Mesothelial cell of epicardium (in vitro differentiated cells): Measurements from ENCODE around the gene DENND11. TPM values are rescaled to one million over a fixed set of nuclear protein-coding genes. Genes with fewer than 3 reads are reported as not detected.

Experiments used
- DNase-seq, 2 experiments: peaks; one replicate each; pipeline ENCODE4 v3.0.0; 2021; ENCODE audit warnings: low spot score in 2 of 2; ENCODE audit not compliant: unreplicated experiment in 2 of 2
- H3K27ac Mint-ChIP-seq: 2 replicates; pipeline ENCODE4 v1.8.0; 2021; ENCODE audit warnings: mixed read lengths
- H3K27me3 Mint-ChIP-seq: 2 replicates; pipeline ENCODE4 v1.8.0; 2021; ENCODE audit warnings: low read depth, mixed read lengths
- H3K36me3 Mint-ChIP-seq: 2 replicates; pipeline ENCODE4 v1.8.0; 2021; ENCODE audit warnings: mixed read lengths
- H3K4me1 Mint-ChIP-seq: 2 replicates; pipeline ENCODE4 v1.8.0; 2021; ENCODE audit warnings: mixed read lengths
- H3K4me3 Mint-ChIP-seq: 2 replicates; pipeline ENCODE4 v1.8.0; 2021; ENCODE audit warnings: mild to moderate bottlenecking, moderate library complexity, mixed read lengths
- H3K9me3 Mint-ChIP-seq: 2 replicates; pipeline ENCODE4 v1.8.0; 2021; ENCODE audit warnings: mixed read lengths
- total RNA-seq: library from RNA; stranded (reverse); gene quantifications from 3 replicates; pipeline ENCODE4 v1.2.1, GENCODE V29; 2021
- TF ChIP-seq, protein P1 (sequence below): fragments of 200-600 bp; sonication (generic); IDR thresholded peaks from one replicate; pipeline ENCODE4 v1.5.0; 2021; ENCODE audit warnings: antibody characterized with exemption; ENCODE audit not compliant: unreplicated experiment

The DENND11 gene
- total RNA-seq, 1 donor from 2014 or later, result 22.7 TPM

DNA sequence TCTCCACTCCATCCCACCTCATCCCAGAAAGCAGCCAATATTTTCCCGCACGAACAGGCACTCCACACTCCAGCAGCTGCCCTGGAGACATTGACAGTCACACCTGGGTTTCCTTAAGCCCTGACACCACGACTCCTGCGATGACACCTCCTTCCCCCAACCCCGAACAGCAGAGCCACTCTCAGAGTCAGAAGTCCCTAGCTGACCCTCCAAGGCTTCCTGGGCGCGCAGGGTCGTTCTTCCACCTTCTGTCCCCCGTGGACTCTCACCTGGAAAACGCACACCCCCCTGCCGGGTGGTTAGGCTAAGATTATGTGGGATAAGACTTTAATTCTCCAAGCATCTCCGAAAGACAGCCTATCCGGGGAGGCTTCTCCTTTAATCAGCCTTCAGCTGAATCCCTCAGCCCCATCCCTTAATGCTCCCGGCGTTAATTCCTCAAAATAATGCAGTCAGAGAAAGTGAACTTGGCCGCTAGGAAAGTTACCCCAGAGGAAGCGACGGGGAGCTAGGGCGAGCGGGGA lies 1.1 kb downstream of the DENND11 start:
- no peaks in the 10 kb centered on the region for H3K36me3 Mint-ChIP-seq
- H3K9me3 Mint-ChIP-seq, result no peaks in the 10 kb centered on the region
- H3K4me1 Mint-ChIP-seq, result peaks cover 16% of the 10 kb centered on the region
- peaks cover 8% of the 10 kb centered on the region for H3K27me3 Mint-ChIP-seq
- DNase-seq, result no peak
- TF ChIP-seq, protein P1, sequence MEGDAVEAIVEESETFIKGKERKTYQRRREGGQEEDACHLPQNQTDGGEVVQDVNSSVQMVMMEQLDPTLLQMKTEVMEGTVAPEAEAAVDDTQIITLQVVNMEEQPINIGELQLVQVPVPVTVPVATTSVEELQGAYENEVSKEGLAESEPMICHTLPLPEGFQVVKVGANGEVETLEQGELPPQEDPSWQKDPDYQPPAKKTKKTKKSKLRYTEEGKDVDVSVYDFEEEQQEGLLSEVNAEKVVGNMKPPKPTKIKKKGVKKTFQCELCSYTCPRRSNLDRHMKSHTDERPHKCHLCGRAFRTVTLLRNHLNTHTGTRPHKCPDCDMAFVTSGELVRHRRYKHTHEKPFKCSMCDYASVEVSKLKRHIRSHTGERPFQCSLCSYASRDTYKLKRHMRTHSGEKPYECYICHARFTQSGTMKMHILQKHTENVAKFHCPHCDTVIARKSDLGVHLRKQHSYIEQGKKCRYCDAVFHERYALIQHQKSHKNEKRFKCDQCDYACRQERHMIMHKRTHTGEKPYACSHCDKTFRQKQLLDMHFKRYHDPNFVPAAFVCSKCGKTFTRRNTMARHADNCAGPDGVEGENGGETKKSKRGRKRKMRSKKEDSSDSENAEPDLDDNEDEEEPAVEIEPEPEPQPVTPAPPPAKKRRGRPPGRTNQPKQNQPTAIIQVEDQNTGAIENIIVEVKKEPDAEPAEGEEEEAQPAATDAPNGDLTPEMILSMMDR, result no peak
- H3K27ac Mint-ChIP-seq, result peak overlapping the region; percentile 1
- H3K4me3 Mint-ChIP-seq, result peak overlapping the region; percentile 71

DNA sequence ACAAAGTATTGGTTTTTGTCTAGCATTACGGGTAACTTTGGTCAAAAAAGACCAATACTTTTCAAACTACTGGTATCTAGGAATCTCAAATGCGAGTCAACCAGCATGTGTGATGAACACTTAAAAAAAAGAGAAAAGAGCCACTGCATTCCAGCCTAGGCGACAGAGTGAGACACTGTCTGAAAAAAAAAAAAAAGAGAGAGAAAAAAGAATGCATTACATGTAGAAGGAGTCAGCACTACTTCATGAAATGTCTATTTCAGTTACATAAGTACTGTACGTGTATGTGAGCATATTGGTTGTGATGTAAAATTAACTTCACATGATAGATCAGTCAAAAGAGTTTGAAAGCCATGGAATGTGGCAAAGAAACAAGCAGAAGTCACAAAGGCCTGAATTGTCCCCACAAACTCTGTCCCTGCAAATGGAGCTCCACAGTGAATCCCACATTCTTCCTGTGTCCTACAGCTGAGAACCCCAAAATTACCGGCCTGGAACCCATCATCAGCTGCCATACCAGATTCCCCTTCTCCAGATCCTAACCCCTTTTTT lies 1.6 kb downstream of the DENND11 start:
- Mint-ChIP-seq H3K4me1 (peaks cover 16% of the 10 kb centered on the region), H3K27ac (peak overlapping the region; percentile 1), H3K9me3 (no peaks in the 10 kb centered on the region), H3K27me3 (peaks cover 8% of the 10 kb centered on the region), H3K36me3 (no peaks in the 10 kb centered on the region), H3K4me3 (peak overlapping the region; percentile 71)
- TF ChIP-seq, protein P1, result no peak
- no peak for DNase-seq

DNA sequence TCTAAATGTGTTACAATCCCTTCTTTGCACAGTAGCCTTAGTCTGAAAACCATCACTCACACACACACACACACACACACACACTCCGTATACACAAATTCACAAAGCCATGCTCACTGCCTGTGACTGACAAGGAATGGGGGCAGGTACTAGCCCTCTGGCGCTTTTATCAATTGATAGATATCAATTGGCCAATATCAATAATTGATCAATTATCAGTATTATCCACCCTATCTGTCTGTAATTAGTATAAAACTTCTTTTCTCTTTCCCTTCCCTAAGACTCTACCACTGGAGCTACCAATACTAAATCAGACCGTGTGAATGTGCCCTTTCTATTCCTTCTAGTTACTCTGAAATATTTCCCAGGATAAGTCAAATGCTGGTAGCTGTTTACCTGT lies 2.1 kb downstream of the DENND11 start:
- Mint-ChIP-seq H3K4me1 (peaks cover 16% of the 10 kb centered on the region), H3K4me3 (no peak overlapping the region), H3K36me3 (no peaks in the 10 kb centered on the region)

DNA sequence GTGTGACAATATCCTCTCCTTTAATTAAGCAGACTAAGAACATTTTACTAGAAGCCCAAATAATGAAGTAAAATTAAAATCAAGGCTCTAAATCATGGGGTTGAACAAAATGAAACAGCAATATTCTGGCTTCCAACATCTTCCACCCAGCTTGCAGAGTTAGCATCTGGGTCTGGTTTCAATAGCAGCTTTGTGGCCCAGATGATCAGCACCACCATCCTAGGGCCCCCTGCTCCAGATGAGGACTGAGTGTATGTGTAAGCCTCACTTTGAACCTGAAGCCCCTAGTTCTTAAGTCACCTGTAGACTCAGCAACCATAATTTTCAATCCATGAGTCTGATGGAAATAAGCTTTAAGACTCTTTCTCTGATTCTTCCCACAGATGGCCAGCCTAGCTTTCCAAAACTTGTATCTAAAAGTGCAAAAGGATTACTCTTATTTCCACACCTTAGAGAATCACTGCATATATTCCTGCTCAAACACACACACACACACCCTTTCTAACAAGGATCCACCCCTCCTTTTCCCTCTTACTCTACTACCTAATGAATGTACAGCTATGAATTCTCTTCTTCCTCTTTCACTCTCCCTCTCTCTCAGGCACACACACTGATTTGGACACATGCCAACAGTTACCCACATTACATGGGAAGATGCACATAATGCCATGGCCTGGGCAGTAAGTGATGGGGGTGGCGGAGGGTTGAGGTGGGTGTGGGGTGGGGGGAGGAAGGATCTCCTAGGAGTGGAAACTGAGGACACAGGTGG lies 3.5 kb downstream of the DENND11 start:
- DNase-seq, result no peak

More for the DNA sequence above, 2.1 kb downstream of the DENND11 start:
- DNase-seq, result no peak
- peaks cover 8% of the 10 kb centered on the region for H3K27me3 Mint-ChIP-seq
- H3K27ac Mint-ChIP-seq, result no peak overlapping the region
- H3K9me3 Mint-ChIP-seq, result no peaks in the 10 kb centered on the region
- TF ChIP-seq, protein P1, result no peak

DNA sequence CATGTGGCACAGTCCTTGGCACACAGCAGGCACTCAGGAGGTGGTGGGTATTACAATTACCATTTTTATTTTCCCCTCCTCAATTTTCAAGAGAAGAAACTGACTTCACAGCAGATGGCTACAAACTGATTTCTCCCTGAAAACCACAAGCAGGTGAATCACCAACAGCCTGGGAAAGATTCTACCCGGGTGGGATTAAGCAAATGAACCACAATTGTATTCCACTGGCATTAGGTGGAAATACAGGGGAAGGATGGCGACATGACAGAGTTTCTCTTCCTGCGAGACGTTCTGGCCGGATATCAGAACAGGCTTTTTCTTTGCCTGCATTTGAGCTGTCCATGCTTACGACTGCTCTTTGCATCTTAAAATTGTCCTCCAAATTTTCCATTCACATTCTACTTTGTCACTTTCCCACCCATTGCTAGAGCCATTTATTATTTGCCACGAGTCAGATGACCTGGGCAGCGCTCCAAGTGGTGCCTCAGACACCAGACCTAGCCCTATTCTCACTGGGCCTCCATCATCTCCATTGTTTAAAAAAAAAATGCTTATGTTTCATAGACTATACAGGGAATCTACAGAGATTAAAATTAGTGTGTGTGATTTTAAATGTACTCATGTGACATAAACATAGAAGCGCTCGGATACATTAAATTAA lies 4.6 kb downstream of the DENND11 start:
- TF ChIP-seq, protein P1, result no peak
- DNase-seq, result no peak
- H3K9me3 Mint-ChIP-seq, result no peaks in the 10 kb centered on the region
- no peak overlapping the region for H3K4me3 Mint-ChIP-seq
- H3K27me3 Mint-ChIP-seq, result no peaks in the 10 kb centered on the region
- H3K27ac Mint-ChIP-seq, result no peak overlapping the region
- H3K36me3 Mint-ChIP-seq, result no peaks in the 10 kb centered on the region
- peaks cover 13% of the 10 kb centered on the region for H3K4me1 Mint-ChIP-seq

More for the DNA sequence above, 3.5 kb downstream of the DENND11 start:
- Mint-ChIP-seq H3K27me3 (peaks cover 2% of the 10 kb centered on the region), H3K9me3 (no peaks in the 10 kb centered on the region), H3K4me1 (peaks cover 16% of the 10 kb centered on the region), H3K36me3 (no peaks in the 10 kb centered on the region), H3K27ac (no peak overlapping the region), H3K4me3 (no peak overlapping the region)
- TF ChIP-seq, protein P1, result no peak
